Measurements from ENCODE around the gene PRXL2B. TPM values are rescaled to one million over a fixed set of nuclear protein-coding genes. Genes with fewer than 3 reads are reported as not detected.

PRXL2B gene
- total RNA-seq, 1 donor from 2014 or later = 8.2 TPM

DNA sequence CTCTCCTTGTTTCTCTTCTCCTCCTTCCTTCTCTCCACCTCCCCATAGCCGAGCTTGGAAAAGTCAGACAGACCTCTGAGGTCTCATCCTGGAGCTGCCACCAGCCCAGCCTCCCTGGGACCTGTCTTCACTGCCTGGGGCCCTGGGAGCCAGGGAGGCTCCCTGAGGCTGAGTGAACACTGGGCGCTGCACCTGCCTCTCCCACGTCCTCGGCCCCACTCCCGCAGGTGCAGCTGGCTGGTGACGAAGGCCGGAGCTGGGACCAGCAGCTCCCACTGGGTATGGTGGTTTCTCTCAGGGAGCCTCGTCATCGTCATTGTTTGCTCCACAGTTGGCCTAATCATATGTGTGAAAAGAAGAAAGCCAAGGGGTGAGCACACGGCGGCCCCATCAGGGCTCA, 25.1 kb upstream of the PRXL2B start:
- Histone ChIP-seq H3K27me3 (ENCODE audit: low read depth) (peaks cover 19% of the 10 kb centered on the region), H3K36me3 (peaks cover 35% of the 10 kb centered on the region), H3K4me1 (peaks cover 38% of the 10 kb centered on the region), H3K4me3 (no peak overlapping the region), H3K27ac (replicated peaks) (no peak overlapping the region), H3K9me3 (replicated peaks) (no peaks in the 10 kb centered on the region)
- TF ChIP-seq, protein P1, sequence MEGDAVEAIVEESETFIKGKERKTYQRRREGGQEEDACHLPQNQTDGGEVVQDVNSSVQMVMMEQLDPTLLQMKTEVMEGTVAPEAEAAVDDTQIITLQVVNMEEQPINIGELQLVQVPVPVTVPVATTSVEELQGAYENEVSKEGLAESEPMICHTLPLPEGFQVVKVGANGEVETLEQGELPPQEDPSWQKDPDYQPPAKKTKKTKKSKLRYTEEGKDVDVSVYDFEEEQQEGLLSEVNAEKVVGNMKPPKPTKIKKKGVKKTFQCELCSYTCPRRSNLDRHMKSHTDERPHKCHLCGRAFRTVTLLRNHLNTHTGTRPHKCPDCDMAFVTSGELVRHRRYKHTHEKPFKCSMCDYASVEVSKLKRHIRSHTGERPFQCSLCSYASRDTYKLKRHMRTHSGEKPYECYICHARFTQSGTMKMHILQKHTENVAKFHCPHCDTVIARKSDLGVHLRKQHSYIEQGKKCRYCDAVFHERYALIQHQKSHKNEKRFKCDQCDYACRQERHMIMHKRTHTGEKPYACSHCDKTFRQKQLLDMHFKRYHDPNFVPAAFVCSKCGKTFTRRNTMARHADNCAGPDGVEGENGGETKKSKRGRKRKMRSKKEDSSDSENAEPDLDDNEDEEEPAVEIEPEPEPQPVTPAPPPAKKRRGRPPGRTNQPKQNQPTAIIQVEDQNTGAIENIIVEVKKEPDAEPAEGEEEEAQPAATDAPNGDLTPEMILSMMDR (IDR thresholded peaks at IDR 0.05; ENCODE audit: borderline replicate concordance) = no peak
- intact Hi-C loops (cut with micrococcal nuclease) = no loop called here
- no peak for DNase-seq

DNA sequence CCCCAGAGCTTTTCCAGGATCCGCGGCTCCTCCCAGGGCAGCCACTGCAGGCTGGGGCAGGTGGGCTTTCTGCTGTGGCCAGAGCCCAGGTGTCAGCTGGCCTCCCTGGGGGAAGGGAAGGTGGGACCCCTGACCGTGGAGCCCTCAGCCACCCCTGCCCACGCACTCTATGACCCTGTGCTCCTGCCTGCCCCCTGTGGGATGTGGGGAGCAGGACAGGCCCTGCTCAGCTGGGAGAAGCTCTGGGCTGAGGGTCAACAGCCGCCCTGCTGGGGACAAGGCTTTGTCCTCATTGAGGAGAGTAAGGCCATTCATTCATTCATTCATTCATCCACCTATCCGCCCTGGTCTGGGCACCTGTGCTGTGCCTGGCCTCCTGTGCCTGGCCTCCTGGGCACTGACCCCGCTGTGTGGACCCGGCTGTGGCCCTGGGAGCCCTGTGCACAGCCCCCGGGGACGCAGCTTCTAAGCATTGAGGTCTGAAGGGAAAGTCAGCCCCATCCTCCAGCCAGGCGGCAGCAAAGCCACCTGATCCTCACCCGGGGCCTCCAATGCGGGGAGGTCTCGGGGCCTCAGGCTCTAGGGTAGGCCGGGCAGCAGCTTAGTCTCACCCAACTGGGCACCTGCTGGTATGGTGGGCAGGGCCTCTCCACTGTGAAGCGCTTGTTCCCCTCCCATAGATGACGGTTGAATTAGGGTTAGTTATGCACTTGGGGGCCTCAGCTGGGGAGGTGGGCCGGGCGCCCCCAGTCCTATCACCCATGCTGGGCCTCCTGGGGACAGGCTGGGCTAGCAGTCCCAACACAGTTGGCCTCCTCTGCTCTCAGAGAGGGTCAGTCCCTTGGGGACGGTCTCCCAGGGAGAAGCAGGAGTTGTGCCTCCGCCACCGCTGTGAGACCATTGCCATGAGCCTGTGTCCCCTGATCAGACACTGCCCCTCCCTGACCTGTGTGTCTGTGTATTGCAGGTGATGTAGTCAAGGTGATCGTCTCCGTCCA, 24.4 kb upstream of the PRXL2B start:
- no peak overlapping the region for H3K27ac ChIP-seq (replicated peaks)
- H3K4me3 ChIP-seq = no peak overlapping the region
- no peak for DNase-seq
- TF ChIP-seq, protein P1 (IDR thresholded peaks at IDR 0.05; ENCODE audit: borderline replicate concordance) = peak; percentile 42
- peaks cover 31% of the 10 kb centered on the region for H3K4me1 ChIP-seq
- intact Hi-C loops (cut with micrococcal nuclease) = no loop called here
- no peaks in the 10 kb centered on the region for H3K9me3 ChIP-seq (replicated peaks)
- peaks cover 35% of the 10 kb centered on the region for H3K36me3 ChIP-seq
- peaks cover 23% of the 10 kb centered on the region for H3K27me3 ChIP-seq (ENCODE audit: low read depth)

DNA sequence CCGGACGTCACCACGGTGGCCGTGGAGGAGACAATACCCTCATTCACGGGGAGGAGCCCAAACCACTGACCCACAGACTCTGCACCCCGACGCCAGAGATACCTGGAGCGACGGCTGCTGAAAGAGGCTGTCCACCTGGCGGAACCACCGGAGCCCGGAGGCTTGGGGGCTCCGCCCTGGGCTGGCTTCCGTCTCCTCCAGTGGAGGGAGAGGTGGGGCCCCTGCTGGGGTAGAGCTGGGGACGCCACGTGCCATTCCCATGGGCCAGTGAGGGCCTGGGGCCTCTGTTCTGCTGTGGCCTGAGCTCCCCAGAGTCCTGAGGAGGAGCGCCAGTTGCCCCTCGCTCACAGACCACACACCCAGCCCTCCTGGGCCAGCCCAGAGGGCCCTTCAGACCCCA, 23.4 kb upstream of the PRXL2B start:
- peaks cover 20% of the 10 kb centered on the region for H3K4me1 ChIP-seq
- H3K27ac ChIP-seq (replicated peaks) = no peak overlapping the region
- no peak overlapping the region for H3K4me3 ChIP-seq
- peaks cover 33% of the 10 kb centered on the region for H3K36me3 ChIP-seq
- TF ChIP-seq, protein P1 (IDR thresholded peaks at IDR 0.05; ENCODE audit: borderline replicate concordance) = no peak
- no peak for DNase-seq
- intact Hi-C loops (cut with micrococcal nuclease) = no loop called here
- no peaks in the 10 kb centered on the region for H3K9me3 ChIP-seq (replicated peaks)
- peaks cover 27% of the 10 kb centered on the region for H3K27me3 ChIP-seq (ENCODE audit: low read depth)

DNA sequence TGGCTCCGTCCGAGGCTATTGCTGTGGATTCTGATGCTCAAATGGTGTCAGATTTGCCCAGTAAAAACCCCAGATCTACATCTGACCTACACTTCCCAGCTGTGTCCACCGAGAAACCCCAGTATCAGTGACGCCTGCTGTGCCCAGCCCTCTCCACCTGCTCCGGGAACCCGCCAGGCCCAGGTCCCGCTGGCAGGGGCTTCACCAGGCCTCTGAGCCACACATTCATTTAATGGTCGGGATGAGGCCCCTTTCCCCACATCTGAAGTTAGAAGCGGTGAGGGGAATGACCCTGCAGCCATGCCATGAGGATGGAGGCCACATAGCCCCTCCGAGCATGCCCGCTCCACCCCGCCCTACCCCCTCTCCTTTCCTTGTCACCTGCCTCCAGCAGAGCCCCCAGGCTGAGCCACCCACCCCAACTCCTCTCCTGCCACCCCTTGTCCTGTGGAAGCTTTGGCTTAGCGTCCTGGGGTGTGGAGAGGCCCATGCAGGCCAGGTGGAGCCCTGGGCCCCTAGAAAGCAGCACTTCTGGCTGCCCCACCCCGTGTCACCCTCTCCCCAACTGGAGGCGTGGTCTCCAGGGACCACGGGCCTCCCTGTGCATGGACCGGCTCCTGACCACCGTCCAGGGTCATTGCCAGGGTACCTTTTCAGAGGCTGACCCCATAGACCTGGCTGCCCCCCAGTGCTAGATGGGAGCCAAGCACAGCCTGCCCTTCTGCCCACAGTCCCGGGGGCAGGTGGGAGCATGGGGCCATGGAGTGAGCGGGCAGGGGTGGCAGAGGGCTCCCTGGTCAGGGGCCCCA, 22.4 kb upstream of the PRXL2B start:
- intact Hi-C loops (cut with micrococcal nuclease) = no loop called here
- H3K36me3 ChIP-seq = peaks cover 23% of the 10 kb centered on the region
- H3K27me3 ChIP-seq (ENCODE audit: low read depth) = peaks cover 31% of the 10 kb centered on the region
- peaks cover 10% of the 10 kb centered on the region for H3K4me1 ChIP-seq
- no peak overlapping the region for H3K27ac ChIP-seq (replicated peaks)
- H3K4me3 ChIP-seq = no peak overlapping the region
- TF ChIP-seq, protein P1 (IDR thresholded peaks at IDR 0.05; ENCODE audit: borderline replicate concordance) = no peak
- H3K9me3 ChIP-seq (replicated peaks) = no peaks in the 10 kb centered on the region
- no peak for DNase-seq

DNA sequence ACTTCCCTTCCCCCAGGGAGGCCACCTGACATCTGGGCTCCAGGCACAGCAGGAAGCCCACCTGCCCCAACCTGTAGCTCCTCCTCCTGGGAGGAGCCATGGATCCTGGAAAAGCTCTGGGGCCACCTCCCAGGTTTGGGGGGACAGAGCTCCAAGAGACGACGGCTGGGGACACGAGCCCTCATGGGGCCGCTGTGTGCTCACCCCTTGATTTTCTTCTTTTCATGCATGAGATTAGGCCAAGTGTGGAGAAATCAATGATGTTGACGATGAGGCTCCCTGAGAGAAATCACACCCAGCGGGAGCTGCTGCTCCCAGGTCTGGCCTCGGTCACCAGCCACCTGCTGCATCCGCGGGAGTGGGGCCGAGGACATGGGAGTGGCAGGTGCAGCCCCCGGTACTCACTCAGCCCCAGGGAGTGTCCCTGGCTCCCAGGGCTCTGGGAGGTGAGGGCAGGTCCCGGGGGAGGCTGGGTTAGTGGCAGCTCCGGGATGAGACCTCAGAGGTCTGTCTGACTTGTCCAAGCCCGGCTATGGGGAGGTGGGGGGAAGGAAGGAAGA, 21.7 kb upstream of the PRXL2B start:
- Histone ChIP-seq H3K36me3 (peaks cover 16% of the 10 kb centered on the region), H3K4me1 (peaks cover 4% of the 10 kb centered on the region), H3K4me3 (no peak overlapping the region), H3K27me3 (ENCODE audit: low read depth) (peaks cover 31% of the 10 kb centered on the region), H3K27ac (replicated peaks) (no peak overlapping the region), H3K9me3 (replicated peaks) (no peaks in the 10 kb centered on the region)
- intact Hi-C loops (cut with micrococcal nuclease) = no loop called here
- DNase-seq = no peak
- TF ChIP-seq, protein P1 (IDR thresholded peaks at IDR 0.05; ENCODE audit: borderline replicate concordance) = no peak
